KMS-11 (cell line): ENCODE results near the gene PCCB.

ENCODE experiments used
- H2AFZ ChIP-seq: fragments of 200-600 bp; sonication (generic); 2 replicates; pipeline ENCODE4 v1.6.1; 2016; ENCODE audit warnings: antibody characterized with exemption, mixed run types, low read depth
- H3K27ac ChIP-seq: fragments of 200-600 bp; sonication (generic); 2 replicates; pipeline ENCODE4 v1.6.1; 2016; ENCODE audit warnings: mild to moderate bottlenecking, mixed run types
- H3K27me3 ChIP-seq: fragments of 200-600 bp; sonication (generic); 2 replicates; pipeline ENCODE4 v1.6.1; 2017; ENCODE audit warnings: mild to moderate bottlenecking, low read depth, mixed run types, moderate library complexity; ENCODE audit not compliant: insufficient read depth
- H3K36me3 ChIP-seq: fragments of 200-600 bp; sonication (generic); 2 replicates; pipeline ENCODE4 v1.6.1; 2017; ENCODE audit warnings: mild to moderate bottlenecking, mixed run types; ENCODE audit not compliant: insufficient read depth
- H3K4me1 ChIP-seq: fragments of 200-600 bp; sonication (generic); 2 replicates; pipeline ENCODE4 v1.6.1; 2016; ENCODE audit warnings: mild to moderate bottlenecking, low read depth, mixed run types; ENCODE audit not compliant: poor library complexity, severe bottlenecking
- H3K4me2 ChIP-seq: fragments of 200-600 bp; sonication (generic); 2 replicates; pipeline ENCODE4 v1.7.0; 2016; ENCODE audit warnings: mild to moderate bottlenecking, mixed run types
- H3K4me3 ChIP-seq: fragments of 200-600 bp; sonication (generic); IDR thresholded peaks from 2 replicates; pipeline ENCODE4 v1.6.1; 2017; ENCODE audit warnings: low read depth, low read length, mixed read lengths; ENCODE audit not compliant: insufficient read depth
- H3K79me2 ChIP-seq: fragments of 200-600 bp; sonication (generic); 2 replicates; pipeline ENCODE4 v1.6.1; 2016; ENCODE audit warnings: low read depth, mixed run types; ENCODE audit not compliant: insufficient read depth
- H3K9ac ChIP-seq: fragments of 200-600 bp; sonication (generic); 2 replicates; pipeline ENCODE4 v1.6.1; 2016; ENCODE audit warnings: mild to moderate bottlenecking, mixed run types
- H4K20me1 ChIP-seq: fragments of 200-600 bp; sonication (generic); 2 replicates; pipeline ENCODE4 v1.6.1; 2016; ENCODE audit warnings: mild to moderate bottlenecking, mixed run types; ENCODE audit not compliant: insufficient read depth
- TF ChIP-seq, protein P1 (sequence below): fragments of 200-600 bp; sonication (generic); conservative IDR thresholded peaks from 2 replicates; pipeline ENCODE4 v1.6.1; 2017; ENCODE audit warnings: low read depth, mild to moderate bottlenecking, antibody characterized with exemption, low read length, moderate library complexity, mixed read lengths

Gene PCCB

DNA sequence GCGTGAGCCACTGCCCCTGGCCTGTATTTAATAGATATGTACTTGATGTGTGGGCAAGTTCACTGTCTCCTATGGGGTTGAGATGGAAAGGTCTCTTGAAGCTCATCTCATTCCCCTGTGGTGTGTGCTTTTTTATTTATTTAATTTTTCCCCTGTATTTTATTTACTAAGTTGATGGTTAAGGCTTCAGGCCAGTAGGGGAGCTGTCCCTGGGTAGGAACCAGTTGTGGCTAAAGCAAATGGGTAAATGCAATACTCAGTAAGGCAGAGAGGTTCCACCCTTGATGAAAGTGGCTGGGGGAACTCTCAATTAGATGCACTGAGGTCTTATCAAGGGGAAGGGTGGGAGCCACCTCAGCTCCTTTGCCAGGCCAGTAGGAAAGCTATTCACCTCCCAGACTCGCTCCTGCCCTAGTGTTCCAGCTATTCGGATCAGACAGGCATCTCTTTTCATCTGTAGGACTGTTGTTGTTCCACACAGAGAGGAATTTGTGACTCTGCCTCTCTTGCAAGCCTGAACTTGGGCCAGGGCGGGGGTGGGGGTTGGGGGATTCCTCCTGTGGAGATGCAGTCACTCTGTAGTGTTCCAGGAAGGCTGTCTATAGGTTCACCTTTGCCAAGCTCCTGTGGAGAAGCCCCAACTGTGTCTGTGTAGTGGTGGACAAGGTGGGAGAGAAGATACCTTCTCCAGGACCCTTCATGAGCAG lies 26.1 kb downstream of the PCCB start:
- no peak overlapping the region for H2AFZ ChIP-seq
- H3K4me3 ChIP-seq: no peak overlapping the region
- peaks cover 16% of the 10 kb centered on the region for H3K79me2 ChIP-seq
- no peak overlapping the region for H3K4me2 ChIP-seq
- H3K27ac ChIP-seq: no peak overlapping the region
- TF ChIP-seq, protein P1, sequence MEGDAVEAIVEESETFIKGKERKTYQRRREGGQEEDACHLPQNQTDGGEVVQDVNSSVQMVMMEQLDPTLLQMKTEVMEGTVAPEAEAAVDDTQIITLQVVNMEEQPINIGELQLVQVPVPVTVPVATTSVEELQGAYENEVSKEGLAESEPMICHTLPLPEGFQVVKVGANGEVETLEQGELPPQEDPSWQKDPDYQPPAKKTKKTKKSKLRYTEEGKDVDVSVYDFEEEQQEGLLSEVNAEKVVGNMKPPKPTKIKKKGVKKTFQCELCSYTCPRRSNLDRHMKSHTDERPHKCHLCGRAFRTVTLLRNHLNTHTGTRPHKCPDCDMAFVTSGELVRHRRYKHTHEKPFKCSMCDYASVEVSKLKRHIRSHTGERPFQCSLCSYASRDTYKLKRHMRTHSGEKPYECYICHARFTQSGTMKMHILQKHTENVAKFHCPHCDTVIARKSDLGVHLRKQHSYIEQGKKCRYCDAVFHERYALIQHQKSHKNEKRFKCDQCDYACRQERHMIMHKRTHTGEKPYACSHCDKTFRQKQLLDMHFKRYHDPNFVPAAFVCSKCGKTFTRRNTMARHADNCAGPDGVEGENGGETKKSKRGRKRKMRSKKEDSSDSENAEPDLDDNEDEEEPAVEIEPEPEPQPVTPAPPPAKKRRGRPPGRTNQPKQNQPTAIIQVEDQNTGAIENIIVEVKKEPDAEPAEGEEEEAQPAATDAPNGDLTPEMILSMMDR: 0 out of 2 replicates have a peak, but pooled peaks have one; percentile 13
- no peaks in the 10 kb centered on the region for H4K20me1 ChIP-seq
- H3K4me1 ChIP-seq: peaks cover 9% of the 10 kb centered on the region
- no peak overlapping the region for H3K9ac ChIP-seq
- H3K36me3 ChIP-seq: no peaks in the 10 kb centered on the region
- H3K27me3 ChIP-seq: no peaks in the 10 kb centered on the region

DNA sequence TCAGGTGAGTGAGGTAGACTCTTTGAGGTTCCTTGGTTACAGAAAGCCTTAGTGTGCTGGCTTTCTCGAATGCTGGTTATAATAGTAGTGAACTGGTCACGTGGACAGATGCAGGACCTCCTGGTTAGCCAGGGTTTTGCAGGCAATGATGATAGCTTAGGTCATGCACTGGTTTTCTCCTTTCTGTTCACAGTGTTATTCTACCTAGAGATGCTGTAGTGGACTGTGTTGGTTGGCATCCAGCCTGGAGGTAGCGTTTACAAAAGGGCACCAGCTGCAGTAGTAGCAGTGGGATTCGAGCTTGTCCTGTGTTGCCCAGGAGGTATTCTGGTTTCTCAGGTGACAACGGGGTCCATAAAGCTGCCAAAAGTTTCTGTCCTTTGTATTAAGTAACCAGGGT lies 27.0 kb downstream of the PCCB start:
- H2AFZ ChIP-seq: no peak overlapping the region
- H3K27ac ChIP-seq: no peak overlapping the region
- peaks cover 11% of the 10 kb centered on the region for H3K4me1 ChIP-seq
- no peak overlapping the region for H3K9ac ChIP-seq
- TF ChIP-seq, protein P1: no peak
- H3K79me2 ChIP-seq: peaks cover 7% of the 10 kb centered on the region
- H3K27me3 ChIP-seq: no peaks in the 10 kb centered on the region
- no peak overlapping the region for H3K4me3 ChIP-seq
- H3K36me3 ChIP-seq: no peaks in the 10 kb centered on the region
- no peak overlapping the region for H3K4me2 ChIP-seq
- H4K20me1 ChIP-seq: no peaks in the 10 kb centered on the region

DNA sequence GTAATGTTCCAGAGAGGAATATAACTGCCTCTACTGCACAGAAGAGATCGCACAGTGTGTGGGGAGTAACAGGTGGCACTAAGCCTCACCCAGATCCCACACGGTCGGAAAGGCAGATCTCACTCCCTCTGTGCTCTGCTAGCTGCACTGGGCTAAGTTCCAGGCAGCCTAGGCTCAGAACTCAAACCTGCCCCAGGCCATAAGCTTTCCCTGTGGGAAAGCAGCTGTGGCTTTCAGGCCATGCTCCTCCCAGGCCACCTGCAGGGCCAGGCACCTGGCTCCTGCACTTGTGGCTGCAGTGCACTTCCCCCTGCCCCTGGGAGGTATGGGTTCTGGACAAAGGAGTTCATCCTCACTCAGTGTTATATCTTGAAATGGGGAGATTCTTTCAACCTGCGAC lies 27.5 kb downstream of the PCCB start:
- Histone ChIP-seq H4K20me1 (no peaks in the 10 kb centered on the region), H3K79me2 (peaks cover 7% of the 10 kb centered on the region; the same call in 1 of the 2 replicates), H3K4me1 (peaks cover 15% of the 10 kb centered on the region), H3K4me3 (no peak overlapping the region), H3K36me3 (no peaks in the 10 kb centered on the region), H2AFZ (no peak overlapping the region), H3K9ac (no peak overlapping the region), H3K4me2 (no peak overlapping the region), H3K27me3 (no peaks in the 10 kb centered on the region), H3K27ac (no peak overlapping the region)
- TF ChIP-seq, protein P1: no peak

DNA sequence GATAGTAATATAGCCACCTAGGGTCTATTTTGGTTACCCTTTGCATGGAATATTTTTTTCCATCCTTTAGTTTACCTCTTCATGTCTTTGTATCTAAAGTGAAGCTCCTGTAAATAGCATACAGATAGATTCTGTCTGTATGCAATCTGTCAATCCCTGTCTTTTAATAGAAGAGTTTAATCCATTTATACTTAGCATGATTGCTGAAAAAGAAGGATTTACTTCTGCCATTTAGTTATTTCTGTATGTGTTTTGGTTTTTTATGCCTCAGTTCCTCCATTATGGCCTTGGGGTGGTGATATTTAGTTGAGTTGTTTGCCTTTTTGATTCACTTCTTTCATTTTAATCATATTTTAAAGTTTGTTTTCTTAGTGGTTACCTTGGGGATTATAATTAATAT lies 29.0 kb downstream of the PCCB start:
- H3K79me2 ChIP-seq: peaks cover 7% of the 10 kb centered on the region; the same call in 1 of the 2 replicates
- TF ChIP-seq, protein P1: no peak
- no peaks in the 10 kb centered on the region for H3K27me3 ChIP-seq
- no peak overlapping the region for H3K9ac ChIP-seq
- peaks cover 15% of the 10 kb centered on the region for H3K4me1 ChIP-seq
- no peaks in the 10 kb centered on the region for H3K36me3 ChIP-seq
- H2AFZ ChIP-seq: no peak overlapping the region
- H4K20me1 ChIP-seq: no peaks in the 10 kb centered on the region
- no peak overlapping the region for H3K27ac ChIP-seq
- H3K4me3 ChIP-seq: no peak overlapping the region
- no peak overlapping the region for H3K4me2 ChIP-seq
